DOHH2 (cell line): ENCODE data around the gene IGSF5.
"Not testable (repeated sequence)": the region's sequence is repeated elsewhere in the genome, so short reads cannot be mapped to it uniquely, and the experiment has no call there.

ENCODE experiments used
- H3F3A ChIP-seq: fragments of 200-600 bp; sonication (generic), shearing (Covaris generic); 2 replicates; pipeline ENCODE4 v1.6.0; 2016; ENCODE audit warnings: antibody characterized with exemption, mild to moderate bottlenecking; ENCODE audit not compliant: control insufficient read depth, insufficient read depth
- H3K27ac ChIP-seq: fragments of 200-600 bp; sonication (generic); 2 replicates; pipeline ENCODE4 v1.5.1; 2014; ENCODE audit warnings: low read depth, mild to moderate bottlenecking, low read length, moderate library complexity
- H3K27me3 ChIP-seq: fragments of 200-600 bp; sonication (generic); 2 replicates; pipeline ENCODE4 v1.6.1; 2014; ENCODE audit warnings: mild to moderate bottlenecking, low read length, mixed read lengths; ENCODE audit not compliant: control insufficient read depth
- H3K36me3 ChIP-seq: fragments of 200-600 bp; sonication (generic); 2 replicates; pipeline ENCODE4 v1.6.1; 2014; ENCODE audit warnings: mild to moderate bottlenecking, low read length, moderate library complexity, mixed read lengths; ENCODE audit not compliant: control insufficient read depth
- H3K4me1 ChIP-seq: fragments of 200-600 bp; sonication (generic); 2 replicates; pipeline ENCODE4 v1.6.1; 2014; ENCODE audit warnings: mild to moderate bottlenecking, low read length, mixed read lengths; ENCODE audit not compliant: control insufficient read depth
- H3K4me2 ChIP-seq: fragments of 200-600 bp; sonication (generic); 2 replicates; pipeline ENCODE4 v1.6.0; 2014; ENCODE audit warnings: mild to moderate bottlenecking, low read length, moderate library complexity
- H3K4me3 ChIP-seq: fragments of 200-600 bp; sonication (generic); 2 replicates; pipeline ENCODE4 v1.5.1; 2014; ENCODE audit warnings: mild to moderate bottlenecking, low read length, mixed read lengths
- H3K79me2 ChIP-seq: fragments of 200-600 bp; sonication (generic); 2 replicates; pipeline ENCODE4 v1.6.1; 2014; ENCODE audit warnings: mild to moderate bottlenecking, low read length, mixed read lengths; ENCODE audit not compliant: control insufficient read depth
- H3K9me2 ChIP-seq: fragments of 200-600 bp; sonication (generic); replicated peaks from 2 replicates; pipeline ENCODE4 v1.6.1; 2014; ENCODE audit warnings: mild to moderate bottlenecking, low read length, mixed read lengths; ENCODE audit not compliant: control insufficient read depth
- H3K9me3 ChIP-seq: fragments of 200-600 bp; sonication (generic); 2 replicates; pipeline ENCODE4 v1.6.1; 2014; ENCODE audit warnings: antibody characterized with exemption, low read length, mixed read lengths; ENCODE audit not compliant: control insufficient read depth, insufficient read depth
- H4K20me1 ChIP-seq: fragments of 200-600 bp; sonication (generic); 2 replicates; pipeline ENCODE4 v1.6.0; 2014; ENCODE audit warnings: low read depth, mild to moderate bottlenecking, antibody characterized with exemption, low read length, moderate library complexity; ENCODE audit not compliant: control insufficient read depth, insufficient read depth
- CTCF ChIP-seq: fragments of 200-600 bp; sonication (generic); IDR thresholded peaks from one replicate; pipeline ENCODE4 v1.5.1; 2014; ENCODE audit warnings: antibody characterized with exemption, mild to moderate bottlenecking, low read depth, low read length; ENCODE audit not compliant: poor library complexity, severe bottlenecking
- EZH2phosphoT487 ChIP-seq: fragments of 200-600 bp; sonication (generic); IDR thresholded peaks from 2 replicates; pipeline ENCODE4 v1.6.1; 2017; ENCODE audit warnings: borderline replicate concordance, mild to moderate bottlenecking, antibody characterized with exemption, low read length, moderate library complexity, mixed read lengths

The IGSF5 gene

DNA sequence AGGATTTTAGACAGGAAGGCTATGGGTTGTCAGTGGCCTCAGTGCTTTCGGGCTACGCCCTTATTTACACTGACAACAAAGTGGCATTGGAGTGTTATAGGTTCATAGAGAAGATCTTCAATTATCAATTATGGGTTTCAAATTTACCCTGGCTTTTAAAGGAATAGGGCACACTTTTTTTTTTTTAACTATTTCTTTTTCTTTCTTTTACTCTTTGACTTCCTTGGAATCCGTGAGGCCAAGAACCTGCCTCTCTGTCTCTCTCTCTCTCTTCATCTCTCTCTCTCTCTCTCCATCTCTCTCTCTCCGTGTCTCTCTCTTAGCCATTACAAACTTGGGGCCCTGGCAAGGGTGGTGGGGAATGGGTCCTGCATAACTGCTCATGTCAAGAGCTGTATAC is at the start of gene IGSF5:
TSS of gene IGSF5 (plus strand) at position 301 of the 400 bp plus-strand sequence. CDS start 327 bp downstream, outside the sequence.
- not testable (repeated sequence) for H4K20me1 ChIP-seq, H3K27ac ChIP-seq, H3K27me3 ChIP-seq, H3K9me2 ChIP-seq, H3K79me2 ChIP-seq, H3K36me3 ChIP-seq, H3K4me3 ChIP-seq, H3K4me1 ChIP-seq, H3K4me2 ChIP-seq, H3F3A ChIP-seq, H3K9me3 ChIP-seq

DNA sequence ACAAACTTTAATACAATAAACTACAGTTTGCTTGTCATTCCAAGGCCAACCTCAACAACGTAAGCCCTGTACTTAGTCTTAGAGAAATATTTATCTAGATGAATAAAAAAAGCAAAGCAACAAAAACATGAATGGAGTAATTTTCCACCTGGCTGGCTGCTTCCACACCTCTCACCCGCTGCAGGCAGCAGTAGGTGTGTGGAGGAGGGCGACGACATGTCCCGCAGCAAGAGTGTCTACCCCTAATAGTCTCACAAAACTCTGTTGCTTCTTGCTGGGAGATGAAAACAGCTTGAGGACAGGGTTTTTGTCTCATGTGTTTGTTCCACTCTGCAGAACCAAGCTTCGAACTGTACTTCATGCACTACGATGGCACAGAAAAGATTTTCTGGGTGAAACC is 48.8 kb upstream of the IGSF5 start:
- no peaks in the 10 kb centered on the region for H3K9me2 ChIP-seq
- H3K27ac ChIP-seq, result no peak overlapping the region
- H3K79me2 ChIP-seq, result no peaks in the 10 kb centered on the region
- no peaks in the 10 kb centered on the region for H3K36me3 ChIP-seq
- H4K20me1 ChIP-seq, result no peaks in the 10 kb centered on the region
- no peaks in the 10 kb centered on the region for H3F3A ChIP-seq
- TF ChIP-seq CTCF, result no peak
- no peak for TF ChIP-seq EZH2phosphoT487
- no peak overlapping the region for H3K4me2 ChIP-seq
- no peaks in the 10 kb centered on the region for H3K27me3 ChIP-seq
- no peaks in the 10 kb centered on the region for H3K9me3 ChIP-seq
- no peak overlapping the region for H3K4me3 ChIP-seq
- no peaks in the 10 kb centered on the region for H3K4me1 ChIP-seq

GRCh38 chr21:39696618-39697017 is 48.4 kb upstream of the IGSF5 start:
- Histone ChIP-seq H3K27ac (no peak overlapping the region), H3K9me3 (no peaks in the 10 kb centered on the region), H3K79me2 (no peaks in the 10 kb centered on the region), H3K36me3 (no peaks in the 10 kb centered on the region), H4K20me1 (no peaks in the 10 kb centered on the region), H3K4me1 (no peaks in the 10 kb centered on the region), H3K9me2 (no peaks in the 10 kb centered on the region), H3K27me3 (no peaks in the 10 kb centered on the region), H3F3A (no peaks in the 10 kb centered on the region), H3K4me3 (no peak overlapping the region), H3K4me2 (no peak overlapping the region)
- TF ChIP-seq EZH2phosphoT487, result no peak
- TF ChIP-seq CTCF, result no peak

DNA sequence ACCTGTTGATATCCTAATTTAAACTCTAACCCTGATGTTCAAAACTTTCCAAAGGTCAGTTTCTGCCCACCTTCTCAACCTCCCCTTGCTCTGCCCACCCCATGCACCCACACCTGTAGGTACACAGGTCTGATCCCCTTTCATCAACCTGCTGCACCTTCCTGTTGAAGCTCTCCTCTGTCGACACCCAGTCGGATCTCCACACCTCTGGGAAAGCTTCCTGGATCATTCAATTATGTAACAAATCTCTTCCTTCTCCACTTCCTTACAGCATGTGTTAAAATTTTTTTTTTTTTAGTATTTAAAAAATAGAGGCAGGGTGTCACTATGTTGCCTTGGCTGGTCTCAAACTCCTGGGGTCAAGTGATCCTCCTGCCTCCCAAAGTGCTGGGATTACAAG is 44.7 kb upstream of the IGSF5 start:
- H3K9me3 ChIP-seq, result no peaks in the 10 kb centered on the region
- no peaks in the 10 kb centered on the region for H3F3A ChIP-seq
- H3K79me2 ChIP-seq, result no peaks in the 10 kb centered on the region
- H3K4me3 ChIP-seq, result no peak overlapping the region
- H3K27me3 ChIP-seq, result no peaks in the 10 kb centered on the region
- H3K36me3 ChIP-seq, result no peaks in the 10 kb centered on the region
- no peaks in the 10 kb centered on the region for H3K4me1 ChIP-seq
- no peak overlapping the region for H3K4me2 ChIP-seq
- H3K9me2 ChIP-seq, result no peaks in the 10 kb centered on the region
- TF ChIP-seq EZH2phosphoT487, result no peak
- TF ChIP-seq CTCF, result no peak
- no peaks in the 10 kb centered on the region for H4K20me1 ChIP-seq
- no peak overlapping the region for H3K27ac ChIP-seq
